Measurements from ENCODE around the gene CFC1. TPM values are rescaled to one million over a fixed set of nuclear protein-coding genes. Genes with fewer than 3 reads are reported as not detected.

The CFC1 gene
- total RNA-seq, 2 experiments from 2014 or later, result not detected

Other genes starting within 250 kb of the CFC1 start
- 10 to 100 TPM; 18.1 to 20.6 TPM for gene PTPN18, start 243.5 kb downstream of the CFC1 start, total RNA-seq
- not detected for gene POTEI, start 90.2 kb downstream of the CFC1 start, total RNA-seq
- not detected for gene CFC1B, start 78.4 kb downstream of the CFC1 start, total RNA-seq
- not detected for gene POTEJ, start 11.9 kb upstream of the CFC1 start, total RNA-seq
- not detected for gene GPR148, start 129.5 kb upstream of the CFC1 start, total RNA-seq
- gene AMER3, start 156.0 kb upstream of the CFC1 start, total RNA-seq, result not detected
- 1 to 10 TPM; 4.6 to 5.5 TPM for gene ARHGEF4, start 237.3 kb upstream of the CFC1 start, total RNA-seq